Endothelial cell of umbilical vein (primary cell): ENCODE measurements around the gene ADARB2. TPM values are rescaled to one million over a fixed set of nuclear protein-coding genes. Genes with fewer than 3 reads are reported as not detected.

Experiments
- BruUV-seq: library from RNA; stranded (reverse); fragments of 400-500 nt; replicated peaks from 2 replicates; lab custom pipeline; 2021; lab: Mats Ljungman, UMichigan
- CTCF ChIA-PET: fragments of 300-600, 350-600 bp; sonication (Branson Sonifier 250); formaldehyde crosslinking; loops from one replicate; lab custom pipeline; 2021; ENCODE audit warnings: antibody characterized with exemption, inconsistent platforms; lab: Charles Lee
- POLR2A ChIA-PET: fragments of 300-600, 350-600 bp; sonication (Branson Sonifier 250); formaldehyde crosslinking; loops from one replicate; lab custom pipeline; 2021; ENCODE audit warnings: antibody characterized with exemption, inconsistent platforms; lab: Charles Lee
- DNase-seq: peaks from one replicate; pipeline ENCODE4 v3.0.0-alpha.2; 2011; ENCODE audit warnings: low read depth, low spot score
- FAIRE-seq: peaks from 2 replicates; lab custom pipeline; 2011; peaks lifted over from hg19 to GRCh38; lab: Jason Lieb, UNC
- H2AFZ ChIP-seq: 2 replicates; pipeline ENCODE4 v1.6.0; 2012; ENCODE audit warnings: low read depth, low read length, control low read depth, inconsistent platforms
- H3K27ac ChIP-seq: 2 replicates; pipeline ENCODE4 v1.5.1; 2011; ENCODE audit warnings: low read depth, mild to moderate bottlenecking, control low read depth, low read length, moderate library complexity; ENCODE audit not compliant: insufficient read depth
- H3K27me3 ChIP-seq, 2 experiments: 2 replicates each; pipeline versions ENCODE4 v1.6.0 to v1.6.1; 2011; ENCODE audit warnings: low read length in 2 of 2, mixed read lengths in 1 of 2; ENCODE audit not compliant: control insufficient read depth in 2 of 2, insufficient read depth in 2 of 2
- H3K36me3 ChIP-seq, 2 experiments: 2 replicates in 1 of 2; 3 replicates in 1 of 2; pipeline ENCODE4 v1.5.1; 2011; ENCODE audit warnings: low read length in 2 of 2, mild to moderate bottlenecking in 1 of 2, moderate library complexity in 1 of 2; ENCODE audit not compliant: control insufficient read depth in 2 of 2, insufficient read depth in 2 of 2; ENCODE audit errors: extremely low read depth in 1 of 2
- H3K4me1 ChIP-seq: 3 replicates; pipeline ENCODE4 v1.5.1; 2011; ENCODE audit warnings: mild to moderate bottlenecking, low read length; ENCODE audit not compliant: control insufficient read depth, insufficient read depth; ENCODE audit errors: extremely low read depth
- H3K4me2 ChIP-seq: 2 replicates; pipeline ENCODE4 v1.6.1; 2011; ENCODE audit warnings: low read length, control low read depth, mixed read lengths; ENCODE audit not compliant: insufficient read depth
- H3K4me3 ChIP-seq, 3 experiments: fragments of 200-600 bp in 1 of 3; sonication (generic), shearing (Covaris generic) in 1 of 3; replicated peaks in 1 of 3; 2 replicates each; pipeline ENCODE4 v1.5.1; 2011 to 2016; ENCODE audit warnings: control low read depth in 3 of 3, low read length in 3 of 3, mild to moderate bottlenecking in 2 of 3, inconsistent platforms in 1 of 3, low read depth in 1 of 3, moderate library complexity in 1 of 3; ENCODE audit not compliant: insufficient read depth in 1 of 3
- H3K79me2 ChIP-seq: 2 replicates; pipeline ENCODE4 v1.6.0; 2012; ENCODE audit warnings: low read length, inconsistent platforms; ENCODE audit not compliant: control insufficient read depth, insufficient read depth
- H3K9ac ChIP-seq: replicated peaks from 2 replicates; pipeline ENCODE3; 2011; ENCODE audit warnings: low read length, control low read depth; ENCODE audit not compliant: insufficient read depth; ENCODE audit errors: extremely low read depth
- H3K9me1 ChIP-seq: replicated peaks from 3 replicates; pipeline ENCODE4 v1.6.0; 2011; ENCODE audit warnings: mild to moderate bottlenecking, low read length; ENCODE audit not compliant: control insufficient read depth, insufficient read depth; ENCODE audit errors: extremely low read depth
- H3K9me3 ChIP-seq: replicated peaks from 2 replicates; pipeline ENCODE4 v1.5.1; 2012; ENCODE audit warnings: low read length, inconsistent platforms; ENCODE audit not compliant: control insufficient read depth, insufficient read depth
- H4K20me1 ChIP-seq: replicated peaks from 2 replicates; pipeline ENCODE3; 2011; ENCODE audit warnings: mild to moderate bottlenecking, low read length; ENCODE audit not compliant: control insufficient read depth, insufficient read depth; ENCODE audit errors: extremely low read depth
- CTCF ChIP-seq, 2 donors: IDR thresholded peaks; 1 replicate in 1 of 2; 2 replicates in 1 of 2; pipeline ENCODE4 v1.5.1; 2011; ENCODE audit warnings: low read length in 2 of 2, mild to moderate bottlenecking in 2 of 2, moderate library complexity in 2 of 2, control low read depth in 1 of 2, inconsistent platforms in 1 of 2, low read depth in 1 of 2; ENCODE audit not compliant: insufficient read depth in 1 of 2; ENCODE audit errors: extremely low read depth in 1 of 2
- EZH2 ChIP-seq: IDR thresholded peaks from 2 replicates; pipeline ENCODE4 v1.6.1; 2012; ENCODE audit warnings: borderline replicate concordance, low read depth, mild to moderate bottlenecking, moderate library complexity, low read length, inconsistent platforms; ENCODE audit not compliant: severe bottlenecking
- FOS ChIP-seq: IDR thresholded peaks from 2 replicates; pipeline ENCODE4 v1.6.1; 2011; ENCODE audit warnings: mild to moderate bottlenecking, low read length, moderate library complexity, borderline replicate concordance; ENCODE audit not compliant: insufficient read depth
- GATA2 ChIP-seq: IDR thresholded peaks from 2 replicates; pipeline ENCODE4 v1.7.0; 2011; ENCODE audit warnings: low read depth, mild to moderate bottlenecking, moderate library complexity, mixed read lengths, low read length; ENCODE audit not compliant: insufficient read length, insufficient read depth
- JUN ChIP-seq: IDR thresholded peaks from 2 replicates; pipeline ENCODE4 v1.6.1; 2011; ENCODE audit warnings: borderline replicate concordance, low read depth; ENCODE audit not compliant: insufficient read length, insufficient read depth
- MAX ChIP-seq: IDR thresholded peaks from 2 replicates; pipeline ENCODE4 v1.6.1; 2011; ENCODE audit not compliant: insufficient read depth, insufficient read length
- MYC ChIP-seq: IDR thresholded peaks from one replicate; pipeline ENCODE4 v1.6.1; 2011; ENCODE audit warnings: mild to moderate bottlenecking, low read depth, low read length
- POLR2A ChIP-seq: IDR thresholded peaks from 2 replicates; pipeline ENCODE4 v1.6.1; 2012; ENCODE audit warnings: low read depth, mild to moderate bottlenecking, control low read depth, low read length
- POLR2AphosphoS5 ChIP-seq: IDR thresholded peaks from 2 replicates; pipeline ENCODE4 v1.6.1; 2012; ENCODE audit warnings: low read depth, mild to moderate bottlenecking, control low read depth, low read length, moderate library complexity; ENCODE audit not compliant: insufficient read depth
- dilution Hi-C: fragments of 300-500 bp; cut with MboI; formaldehyde crosslinking; loops from one replicate; pipeline ENCODE4 v1.15.0; 2019; ENCODE audit warnings: low sequenced_read_pairs; ENCODE audit not compliant: extremely low pct_ligation_motif_present
- intact Hi-C: fragments of 100-400 bp; cut with micrococcal nuclease; formaldehyde crosslinking; loops from one replicate; pipeline ENCODE4 v1.10.0; 2022
- polyA plus RNA-seq, 4 experiments: library from polyadenylated mRNA; depleted of rRNA in 3 of 4; stranded (reverse) in 3 of 4; unstranded in 1 of 4; fragments of >200 nt; gene quantifications; 2 replicates each; pipeline versions ENCODE4 v1.2.1 to v1.2.3, GENCODE V29; 2011 to 2012; ENCODE audit warnings: missing spikeins in 1 of 4
- total RNA-seq: library from RNA; stranded (reverse); gene quantifications from 2 replicates; pipeline ENCODE4 v1.2.3, GENCODE V29; 2021

ADARB2 gene
- total and polyA plus RNA-seq, 2 donors (not counting 3 experiments of a cell fraction or from before 2014, with no cell fraction given) = not detected

GRCh38 chr10:1272079-1272776, 465.1 kb downstream of the ADARB2 start:
- DNase-seq = no peak
- Histone ChIP-seq H3K4me1 (no peaks in the 10 kb centered on the region), H3K9me1 (no peaks in the 10 kb centered on the region), H3K4me3 (no peak overlapping the region), H3K27me3 (no peaks in the 10 kb centered on the region), H2AFZ (no peak overlapping the region), H3K9me3 (no peaks in the 10 kb centered on the region), H3K79me2 (no peaks in the 10 kb centered on the region), H3K27ac (no peak overlapping the region), H3K9ac (no peak overlapping the region), H3K36me3 (no peaks in the 10 kb centered on the region), H4K20me1 (no peaks in the 10 kb centered on the region), H3K4me2 (no peak overlapping the region)
- TF ChIP-seq CTCF (IDR thresholded peaks at IDR 0.05; ENCODE audit: extremely low read depth in 1 of 2, insufficient read depth in 1 of 2, low read depth in 1 of 2, low read length in 2 of 2) (no peak), EZH2 (no peak), JUN (no peak), POLR2AphosphoS5 (no peak), FOS (no peak), GATA2 (no peak), MAX (no peak), MYC (no peak), POLR2A (no peak)
- dilution Hi-C loops (no loop called here), intact Hi-C loops (no loop called here)
- CTCF ChIA-PET = no interaction called here
- POLR2A ChIA-PET = no interaction called here
- no TSS peak for BruUV-seq
- FAIRE-seq = no peak
